Neural crest cell (in vitro differentiated cells): Measurements from ENCODE around the gene CCDC80. TPM values are rescaled to one million over a fixed set of nuclear protein-coding genes. Genes with fewer than 3 reads are reported as not detected.

Experiments used
- DNase-seq: peaks from one replicate; pipeline ENCODE4 v3.0.0; 2021; ENCODE audit warnings: low read depth, mixed read lengths, low spot score
- H3K27ac Mint-ChIP-seq: one replicate; pipeline ENCODE4 v1.8.0; 2021; ENCODE audit warnings: mild to moderate bottlenecking, mixed read lengths; ENCODE audit not compliant: unreplicated experiment
- H3K27me3 Mint-ChIP-seq: 2 replicates; pipeline ENCODE4 v1.8.0; 2021; ENCODE audit warnings: low read depth, mild to moderate bottlenecking, mixed read lengths
- H3K36me3 Mint-ChIP-seq: 2 replicates; pipeline ENCODE4 v1.8.0; 2021; ENCODE audit warnings: low read depth, mild to moderate bottlenecking, mixed read lengths
- H3K4me1 Mint-ChIP-seq: 2 replicates; pipeline ENCODE4 v1.8.0; 2021; ENCODE audit warnings: mixed read lengths
- H3K4me3 Mint-ChIP-seq: one replicate; pipeline ENCODE4 v1.8.0; 2021; ENCODE audit warnings: mild to moderate bottlenecking, mixed read lengths
- H3K9me3 Mint-ChIP-seq: 2 replicates; pipeline ENCODE4 v1.8.0; 2021; ENCODE audit warnings: mixed read lengths
- CTCF ChIP-seq: fragments of 200-600 bp; sonication (generic); conservative IDR thresholded peaks from 2 replicates; pipeline ENCODE4 v1.5.0; 2021; ENCODE audit warnings: antibody characterized with exemption, mild to moderate bottlenecking
- long read RNA-seq: library from polyadenylated mRNA; unstranded; transcript quantifications from one replicate; pipeline ENCODE4 v2.0.0, GENCODE V29; 2020
- total RNA-seq: library from RNA; stranded (reverse); gene quantifications from 2 replicates; pipeline ENCODE4 v1.2.1, GENCODE V29; 2021

CCDC80 gene, protein sequence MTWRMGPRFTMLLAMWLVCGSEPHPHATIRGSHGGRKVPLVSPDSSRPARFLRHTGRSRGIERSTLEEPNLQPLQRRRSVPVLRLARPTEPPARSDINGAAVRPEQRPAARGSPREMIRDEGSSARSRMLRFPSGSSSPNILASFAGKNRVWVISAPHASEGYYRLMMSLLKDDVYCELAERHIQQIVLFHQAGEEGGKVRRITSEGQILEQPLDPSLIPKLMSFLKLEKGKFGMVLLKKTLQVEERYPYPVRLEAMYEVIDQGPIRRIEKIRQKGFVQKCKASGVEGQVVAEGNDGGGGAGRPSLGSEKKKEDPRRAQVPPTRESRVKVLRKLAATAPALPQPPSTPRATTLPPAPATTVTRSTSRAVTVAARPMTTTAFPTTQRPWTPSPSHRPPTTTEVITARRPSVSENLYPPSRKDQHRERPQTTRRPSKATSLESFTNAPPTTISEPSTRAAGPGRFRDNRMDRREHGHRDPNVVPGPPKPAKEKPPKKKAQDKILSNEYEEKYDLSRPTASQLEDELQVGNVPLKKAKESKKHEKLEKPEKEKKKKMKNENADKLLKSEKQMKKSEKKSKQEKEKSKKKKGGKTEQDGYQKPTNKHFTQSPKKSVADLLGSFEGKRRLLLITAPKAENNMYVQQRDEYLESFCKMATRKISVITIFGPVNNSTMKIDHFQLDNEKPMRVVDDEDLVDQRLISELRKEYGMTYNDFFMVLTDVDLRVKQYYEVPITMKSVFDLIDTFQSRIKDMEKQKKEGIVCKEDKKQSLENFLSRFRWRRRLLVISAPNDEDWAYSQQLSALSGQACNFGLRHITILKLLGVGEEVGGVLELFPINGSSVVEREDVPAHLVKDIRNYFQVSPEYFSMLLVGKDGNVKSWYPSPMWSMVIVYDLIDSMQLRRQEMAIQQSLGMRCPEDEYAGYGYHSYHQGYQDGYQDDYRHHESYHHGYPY
- 42.1 and 49.8 TPM in 2 replicates for total RNA-seq
- long read RNA-seq, full-length matches to known transcripts: 4 of 17 reads
- long read RNA-seq, partial matches to known transcripts: 8 of 17 reads
- long read RNA-seq, other reads (novel, unspliced or antisense): 5 of 17 reads

GRCh38 chr3:112640930-112641801 is at the start of gene CCDC80:
Gene CCDC80, minus strand, starts transcription at chr3:112641143. Its CDS starts 1,238 bp downstream, at chr3:112639905.
- no peak for TF ChIP-seq CTCF
- H3K36me3 Mint-ChIP-seq: peaks cover 12% of the 10 kb centered on the region
- H3K9me3 Mint-ChIP-seq: peaks cover 2% of the 10 kb centered on the region
- DNase-seq: peak; percentile 16
- no peak within 1 kb of the TSS for H3K27ac Mint-ChIP-seq
- no peak within 1 kb of the TSS for H3K4me3 Mint-ChIP-seq
- H3K4me1 Mint-ChIP-seq: peaks cover 30% of the 10 kb centered on the region
- no peaks in the 10 kb centered on the region for H3K27me3 Mint-ChIP-seq

DNA sequence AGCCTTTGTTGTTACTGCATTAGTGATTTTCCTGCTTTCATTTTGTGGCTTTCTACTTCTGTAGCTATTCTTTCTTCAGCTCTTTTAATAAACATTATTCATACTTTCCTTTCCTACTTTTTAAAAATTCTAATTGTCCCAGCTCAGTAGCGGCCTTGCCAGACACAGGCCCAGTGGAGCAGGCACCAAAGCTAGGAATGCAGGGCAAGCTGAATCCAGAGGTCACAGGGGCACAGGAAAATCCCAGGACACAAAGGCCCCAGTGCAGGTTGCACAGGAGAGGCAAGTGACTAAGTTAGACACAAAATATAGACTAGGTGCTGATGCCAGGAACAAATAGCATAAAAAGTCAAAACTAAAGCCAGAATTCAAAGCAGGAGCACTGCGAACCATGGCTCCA is 49.0 kb upstream of the CCDC80 start:
- TF ChIP-seq CTCF: no peak
- H3K9me3 Mint-ChIP-seq: peaks cover 12% of the 10 kb centered on the region
- no peaks in the 10 kb centered on the region for H3K27me3 Mint-ChIP-seq
- DNase-seq: no peak
- H3K36me3 Mint-ChIP-seq: peaks cover 3% of the 10 kb centered on the region
- H3K4me3 Mint-ChIP-seq: no peak overlapping the region
- peaks cover 25% of the 10 kb centered on the region for H3K4me1 Mint-ChIP-seq
- H3K27ac Mint-ChIP-seq: peak overlapping the region; percentile 89

DNA sequence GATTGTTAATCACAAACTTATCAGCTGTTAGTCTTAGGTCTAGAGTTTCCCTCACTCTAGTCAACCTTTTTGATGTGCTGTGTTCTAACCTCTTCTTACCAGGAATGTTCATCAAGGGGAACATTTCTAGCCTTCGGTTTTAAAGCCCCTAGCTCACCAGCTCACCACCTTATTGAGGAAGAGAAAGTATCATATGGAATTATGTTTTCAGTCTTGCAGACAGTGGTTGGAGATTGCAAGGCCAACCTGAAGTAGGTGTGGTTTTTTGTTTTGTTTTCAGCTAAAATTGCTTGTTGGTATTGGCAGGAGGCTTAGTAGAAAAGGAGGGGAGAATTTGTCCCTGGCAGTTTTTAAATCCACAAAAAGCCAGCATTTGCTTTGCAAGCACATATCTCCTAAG is 48.4 kb upstream of the CCDC80 start:
- Mint-ChIP-seq H3K9me3 (peaks cover 12% of the 10 kb centered on the region), H3K4me3 (no peak overlapping the region), H3K27me3 (no peaks in the 10 kb centered on the region), H3K4me1 (peaks cover 25% of the 10 kb centered on the region), H3K27ac (no peak overlapping the region), H3K36me3 (peaks cover 3% of the 10 kb centered on the region)
- DNase-seq: no peak
- TF ChIP-seq CTCF: no peak

DNA sequence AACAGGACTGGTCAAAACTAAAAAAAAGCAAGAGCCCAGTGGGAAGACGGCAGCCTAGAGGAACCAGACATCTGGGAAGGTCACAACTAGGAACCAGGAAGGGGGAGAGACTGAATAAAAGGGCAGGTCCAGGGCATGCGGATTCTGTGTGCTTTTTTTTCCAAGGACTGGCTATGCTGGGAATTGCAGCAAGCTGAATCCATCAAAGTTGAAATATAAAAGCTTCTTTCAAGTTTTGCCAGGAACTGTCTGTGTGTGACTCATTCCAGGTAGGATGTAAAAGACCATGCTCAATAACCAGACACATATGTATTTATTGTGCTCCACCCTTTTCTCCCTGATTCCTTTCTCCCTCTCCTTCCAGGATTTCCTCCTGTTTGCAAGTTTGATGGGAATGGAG is 47.9 kb upstream of the CCDC80 start:
- Mint-ChIP-seq H3K36me3 (peaks cover 3% of the 10 kb centered on the region), H3K9me3 (peaks cover 8% of the 10 kb centered on the region), H3K4me1 (peaks cover 25% of the 10 kb centered on the region), H3K27ac (no peak overlapping the region), H3K27me3 (no peaks in the 10 kb centered on the region), H3K4me3 (no peak overlapping the region)
- no peak for DNase-seq
- TF ChIP-seq CTCF: no peak
